ENCODE results near the gene SELENOM. TPM values are rescaled to one million over a fixed set of nuclear protein-coding genes. Genes with fewer than 3 reads are reported as not detected.

The SELENOM gene
- total RNA-seq, 3 donors from 2014 or later (not counting 1 experiment from before 2014, with no cell fraction given), result 8.1 to 14.0 (median 10.6) TPM

- DNase-seq (no peak), ATAC-seq (no peak)
- Histone ChIP-seq H3K27ac (ENCODE audit: low read length) (no peak overlapping the region), H3K4me1 (ENCODE audit: control insufficient read depth, insufficient read depth, low read length) (no peaks in the 10 kb centered on the region), H3K9me3 (ENCODE audit: control insufficient read depth, insufficient read depth, low read length) (no peaks in the 10 kb centered on the region), H3K4me3 (ENCODE audit: low read length) (no peak overlapping the region), H3K27me3 (ENCODE audit: control insufficient read depth, insufficient read depth, low read length) (no peaks in the 10 kb centered on the region), H3K36me3 (ENCODE audit: control insufficient read depth, insufficient read depth, low read length) (no peaks in the 10 kb centered on the region)
- H3K36me3 Mint-ChIP-seq, result no peaks in the 10 kb centered on the region
- 88% methylated on average over 12 of the region's 12 CpGs for WGBS (ENCODE audit: insufficient coverage)
- intact Hi-C loops (cut with micrococcal nuclease), result no loop called here
- H3K27ac Mint-ChIP-seq, result no peak overlapping the region
- H3K4me1 Mint-ChIP-seq, result no peaks in the 10 kb centered on the region
- H3K4me3 Mint-ChIP-seq, result no peak overlapping the region
- no peaks in the 10 kb centered on the region for H3K9me3 Mint-ChIP-seq
- H3K27me3 Mint-ChIP-seq (ENCODE audit: low read depth in 2 of 2), result no peaks in the 10 kb centered on the region
- no peak for TF ChIP-seq CTCF (IDR thresholded peaks at IDR 0.05)
These were observed 18.3 kb upstream of the SELENOM start for GRCh38 chr22:31125521-31126117.

GRCh38 chr22:31124811-31125465, 17.6 kb upstream of the SELENOM start:
- H3K4me1 ChIP-seq (ENCODE audit: control insufficient read depth, insufficient read depth, low read length), result no peaks in the 10 kb centered on the region
- H3K9me3 ChIP-seq (ENCODE audit: control insufficient read depth, insufficient read depth, low read length), result no peaks in the 10 kb centered on the region
- H3K27ac ChIP-seq (ENCODE audit: low read length), result no peak overlapping the region
- WGBS (ENCODE audit: insufficient coverage), result 87% methylated on average over 14 of the region's 14 CpGs
- intact Hi-C loops (cut with micrococcal nuclease), result no loop called here
- no peaks in the 10 kb centered on the region for H3K36me3 ChIP-seq (ENCODE audit: control insufficient read depth, insufficient read depth, low read length)
- no peak overlapping the region for H3K4me3 ChIP-seq (ENCODE audit: low read length)
- Mint-ChIP-seq H3K4me3 (no peak overlapping the region), H3K9me3 (no peaks in the 10 kb centered on the region), H3K36me3 (no peaks in the 10 kb centered on the region), H3K27me3 (ENCODE audit: low read depth in 2 of 2) (no peaks in the 10 kb centered on the region), H3K4me1 (no peaks in the 10 kb centered on the region), H3K27ac (no peak overlapping the region)
- TF ChIP-seq CTCF (IDR thresholded peaks at IDR 0.05), result no peak
- no peak for ATAC-seq
- no peaks in the 10 kb centered on the region for H3K27me3 ChIP-seq (ENCODE audit: control insufficient read depth, insufficient read depth, low read length)
- DNase-seq, result no peak

GRCh38 chr22:31124290-31124689, 16.9 kb upstream of the SELENOM start:
- 81% methylated on average over 3 of the region's 3 CpGs for WGBS (ENCODE audit: insufficient coverage)
- H3K4me3 ChIP-seq (ENCODE audit: low read length), result no peak overlapping the region
- Mint-ChIP-seq H3K36me3 (no peaks in the 10 kb centered on the region), H3K9me3 (no peaks in the 10 kb centered on the region), H3K27ac (no peak overlapping the region), H3K4me3 (no peak overlapping the region), H3K4me1 (no peaks in the 10 kb centered on the region), H3K27me3 (ENCODE audit: low read depth in 2 of 2) (no peaks in the 10 kb centered on the region)
- no peak for TF ChIP-seq CTCF (IDR thresholded peaks at IDR 0.05)
- H3K9me3 ChIP-seq (ENCODE audit: control insufficient read depth, insufficient read depth, low read length), result no peaks in the 10 kb centered on the region
- DNase-seq (no peak), ATAC-seq (no peak)
- H3K27me3 ChIP-seq (ENCODE audit: control insufficient read depth, insufficient read depth, low read length), result no peaks in the 10 kb centered on the region
- no peaks in the 10 kb centered on the region for H3K36me3 ChIP-seq (ENCODE audit: control insufficient read depth, insufficient read depth, low read length)
- intact Hi-C loops (cut with micrococcal nuclease), result no loop called here
- H3K4me1 ChIP-seq (ENCODE audit: control insufficient read depth, insufficient read depth, low read length), result no peaks in the 10 kb centered on the region
- H3K27ac ChIP-seq (ENCODE audit: low read length), result no peak overlapping the region

DNA sequence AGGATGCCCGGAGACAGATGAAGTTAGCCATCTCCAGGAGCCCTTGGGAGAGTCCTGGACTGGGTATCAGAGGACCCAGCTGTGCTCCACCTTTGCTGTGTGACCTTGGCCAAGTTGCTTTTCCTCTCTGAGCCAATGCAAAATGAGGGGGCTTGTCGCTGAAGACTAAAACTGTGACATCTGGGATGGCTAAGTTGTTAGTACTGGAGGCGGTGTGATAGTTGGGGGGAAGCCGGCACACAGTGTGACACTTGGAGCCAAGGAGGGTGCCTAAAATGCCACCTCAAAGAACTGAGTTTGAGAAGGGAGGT, 15.9 kb upstream of the SELENOM start:
- intact Hi-C loops (cut with micrococcal nuclease), result no loop called here

More for the DNA sequence above, 15.9 kb upstream of the SELENOM start:
- no peaks in the 10 kb centered on the region for H3K36me3 ChIP-seq (ENCODE audit: control insufficient read depth, insufficient read depth, low read length)
- H3K4me3 ChIP-seq (ENCODE audit: low read length), result no peak overlapping the region
- no peak overlapping the region for H3K27ac ChIP-seq (ENCODE audit: low read length)
- ATAC-seq, result no peak
- 91% methylated on average over 4 of the region's 4 CpGs for WGBS (ENCODE audit: insufficient coverage)
- Mint-ChIP-seq H3K4me3 (no peak overlapping the region), H3K4me1 (no peaks in the 10 kb centered on the region), H3K27me3 (ENCODE audit: low read depth in 2 of 2) (no peaks in the 10 kb centered on the region), H3K9me3 (no peaks in the 10 kb centered on the region), H3K36me3 (no peaks in the 10 kb centered on the region), H3K27ac (no peak overlapping the region)
- H3K4me1 ChIP-seq (ENCODE audit: control insufficient read depth, insufficient read depth, low read length), result no peaks in the 10 kb centered on the region
- no peak for DNase-seq
- TF ChIP-seq CTCF (IDR thresholded peaks at IDR 0.05), result no peak
- H3K9me3 ChIP-seq (ENCODE audit: control insufficient read depth, insufficient read depth, low read length), result no peaks in the 10 kb centered on the region
- H3K27me3 ChIP-seq (ENCODE audit: control insufficient read depth, insufficient read depth, low read length), result no peaks in the 10 kb centered on the region

Measured in natural killer cell (primary cell).